Measurements from ENCODE around the gene RHOT2. TPM values are rescaled to one million over a fixed set of nuclear protein-coding genes. Genes with fewer than 3 reads are reported as not detected.

RHOT2 gene
- total and polyA plus RNA-seq, 9 donors: 31.6 to 88.7 (median 66.4) TPM

GRCh38 chr16:682493-683395 lies 14.8 kb downstream of the RHOT2 start:
- Histone ChIP-seq H3K4me3 (ENCODE audit: low read length) (no peak overlapping the region), H3K4me1 (ENCODE audit: control insufficient read depth, insufficient read depth, low read length) (peaks cover 44% of the 10 kb centered on the region), H3K27ac (ENCODE audit: low read length) (no peak overlapping the region), H3K36me3 (ENCODE audit: control insufficient read depth, insufficient read depth, low read length) (peaks cover 50% of the 10 kb centered on the region), H3K9me3 (replicated peaks; ENCODE audit: control insufficient read depth, low read depth, low read length) (no peaks in the 10 kb centered on the region), H3K27me3 (ENCODE audit: control insufficient read depth, insufficient read depth, low read length) (peaks cover 5% of the 10 kb centered on the region)
- DNase-seq: no peak
- WGBS (ENCODE audit: insufficient coverage): 80% methylated on average over 35 of the region's 36 CpGs

- Histone ChIP-seq H3K4me3 (ENCODE audit: low read length) (peak overlapping the region; percentile 61), H3K27me3 (ENCODE audit: control insufficient read depth, insufficient read depth, low read length) (no peaks in the 10 kb centered on the region), H3K4me1 (ENCODE audit: control insufficient read depth, insufficient read depth, low read length) (peaks cover 44% of the 10 kb centered on the region), H3K36me3 (ENCODE audit: control insufficient read depth, insufficient read depth, low read length) (peaks cover 50% of the 10 kb centered on the region), H3K9me3 (replicated peaks; ENCODE audit: control insufficient read depth, low read depth, low read length) (no peaks in the 10 kb centered on the region), H3K27ac (ENCODE audit: low read length) (no peak overlapping the region)
- WGBS (ENCODE audit: insufficient coverage): 4% methylated on average over 45 of the region's 57 CpGs
- no peak for DNase-seq
Measured at GRCh38 chr16:683396-684070, 15.6 kb downstream of the RHOT2 start.

- WGBS (ENCODE audit: insufficient coverage): 3% methylated on average over 91 of the region's 91 CpGs
- H3K27ac ChIP-seq (ENCODE audit: low read length): peak within 1 kb of the TSS; percentile 42
- no peaks in the 10 kb centered on the region for H3K9me3 ChIP-seq (replicated peaks; ENCODE audit: control insufficient read depth, low read depth, low read length)
- H3K4me1 ChIP-seq (ENCODE audit: control insufficient read depth, insufficient read depth, low read length): peaks cover 42% of the 10 kb centered on the region
- no peaks in the 10 kb centered on the region for H3K27me3 ChIP-seq (ENCODE audit: control insufficient read depth, insufficient read depth, low read length)
- DNase-seq: peak; percentile 98
- peaks cover 50% of the 10 kb centered on the region for H3K36me3 ChIP-seq (ENCODE audit: control insufficient read depth, insufficient read depth, low read length)
- peak within 1 kb of the TSS; percentile 61 for H3K4me3 ChIP-seq (ENCODE audit: low read length)
Measured at GRCh38 chr16:684071-684794, 16.3 kb downstream of the RHOT2 start, which contains the start of gene JMJD8. Gene JMJD8, minus strand, starts transcription at chr16:684334. Its CDS starts 15 bp downstream, at chr16:684319.

GRCh38 chr16:684961-685696 lies 17.2 kb downstream of the RHOT2 start:
- peak; percentile 41 for DNase-seq
- Histone ChIP-seq H3K9me3 (replicated peaks; ENCODE audit: control insufficient read depth, low read depth, low read length) (no peaks in the 10 kb centered on the region), H3K36me3 (ENCODE audit: control insufficient read depth, insufficient read depth, low read length) (peaks cover 50% of the 10 kb centered on the region), H3K27me3 (ENCODE audit: control insufficient read depth, insufficient read depth, low read length) (no peaks in the 10 kb centered on the region), H3K27ac (ENCODE audit: low read length) (no peak overlapping the region), H3K4me3 (ENCODE audit: low read length) (peak overlapping the region; percentile 61), H3K4me1 (ENCODE audit: control insufficient read depth, insufficient read depth, low read length) (peaks cover 45% of the 10 kb centered on the region)
- WGBS (ENCODE audit: insufficient coverage): 88% methylated on average over 61 of the region's 61 CpGs

- H3K27ac ChIP-seq (ENCODE audit: low read length): no peak overlapping the region
- no peak overlapping the region for H3K4me3 ChIP-seq (ENCODE audit: low read length)
- H3K4me1 ChIP-seq (ENCODE audit: control insufficient read depth, insufficient read depth, low read length): peaks cover 48% of the 10 kb centered on the region
- peaks cover 3% of the 10 kb centered on the region for H3K27me3 ChIP-seq (ENCODE audit: control insufficient read depth, insufficient read depth, low read length)
- 72% methylated on average over 9 of the region's 10 CpGs for WGBS (ENCODE audit: insufficient coverage)
- peaks cover 50% of the 10 kb centered on the region for H3K36me3 ChIP-seq (ENCODE audit: control insufficient read depth, insufficient read depth, low read length)
- no peaks in the 10 kb centered on the region for H3K9me3 ChIP-seq (replicated peaks; ENCODE audit: control insufficient read depth, low read depth, low read length)
- no peak for DNase-seq
Measured at GRCh38 chr16:685967-686366, 18.0 kb downstream of the RHOT2 start.

- DNase-seq: no peak
- 92% methylated on average over 51 of the region's 51 CpGs for WGBS (ENCODE audit: insufficient coverage)
- Histone ChIP-seq H3K9me3 (replicated peaks; ENCODE audit: control insufficient read depth, low read depth, low read length) (no peaks in the 10 kb centered on the region), H3K36me3 (ENCODE audit: control insufficient read depth, insufficient read depth, low read length) (peaks cover 45% of the 10 kb centered on the region), H3K4me3 (ENCODE audit: low read length) (no peak overlapping the region), H3K27ac (ENCODE audit: low read length) (no peak overlapping the region), H3K27me3 (ENCODE audit: control insufficient read depth, insufficient read depth, low read length) (peaks cover 9% of the 10 kb centered on the region), H3K4me1 (ENCODE audit: control insufficient read depth, insufficient read depth, low read length) (peaks cover 41% of the 10 kb centered on the region)
Measured at GRCh38 chr16:686459-687260, 18.7 kb downstream of the RHOT2 start.

GRCh38 chr16:687499-687898 lies 19.6 kb downstream of the RHOT2 start:
- Histone ChIP-seq H3K4me1 (ENCODE audit: control insufficient read depth, insufficient read depth, low read length) (peaks cover 37% of the 10 kb centered on the region), H3K4me3 (ENCODE audit: low read length) (no peak overlapping the region), H3K27ac (ENCODE audit: low read length) (no peak overlapping the region), H3K27me3 (ENCODE audit: control insufficient read depth, insufficient read depth, low read length) (peaks cover 17% of the 10 kb centered on the region), H3K36me3 (ENCODE audit: control insufficient read depth, insufficient read depth, low read length) (peaks cover 36% of the 10 kb centered on the region), H3K9me3 (replicated peaks; ENCODE audit: control insufficient read depth, low read depth, low read length) (no peaks in the 10 kb centered on the region)
- no peak for DNase-seq
- 92% methylated on average over 18 of the region's 19 CpGs for WGBS (ENCODE audit: insufficient coverage)

GRCh38 chr16:689175-689897 lies 21.4 kb downstream of the RHOT2 start:
- Histone ChIP-seq H3K27ac (ENCODE audit: low read length) (peak overlapping the region; percentile 80), H3K36me3 (ENCODE audit: control insufficient read depth, insufficient read depth, low read length) (peaks cover 25% of the 10 kb centered on the region), H3K9me3 (replicated peaks; ENCODE audit: control insufficient read depth, low read depth, low read length) (no peaks in the 10 kb centered on the region), H3K27me3 (ENCODE audit: control insufficient read depth, insufficient read depth, low read length) (peaks cover 35% of the 10 kb centered on the region), H3K4me1 (ENCODE audit: control insufficient read depth, insufficient read depth, low read length) (peaks cover 27% of the 10 kb centered on the region), H3K4me3 (ENCODE audit: low read length) (peak overlapping the region; percentile 91)
- DNase-seq: no peak
- WGBS (ENCODE audit: insufficient coverage): 84% methylated on average over 26 of the region's 26 CpGs

Data from muscle of leg (tissue), 11 donors.